OCI-LY7 (cell line): ENCODE data around the gene DDX54. TPM values are rescaled to one million over a fixed set of nuclear protein-coding genes. Genes with fewer than 3 reads are reported as not detected.
A peak's percentile ranks its signal among the peaks of the same experiment; 100 is the strongest.

Experiments
- BruUV-seq: library from RNA; stranded (reverse); fragments of 400-500 nt; replicated peaks from 2 replicates; lab custom pipeline; 2021; lab: Mats Ljungman, UMichigan
- CTCF ChIA-PET: fragments of 300-600 bp; sonication (Branson Sonifier 250); formaldehyde crosslinking; loops from one replicate; lab custom pipeline; 2022; ENCODE audit warnings: antibody characterized with exemption; ENCODE audit not compliant: unreplicated experiment; lab: Charles Lee
- POLR2A ChIA-PET: fragments of 300-600 bp; sonication (Branson Sonifier 250); formaldehyde crosslinking; loops from one replicate; lab custom pipeline; 2022; ENCODE audit warnings: antibody characterized with exemption; lab: Charles Lee
- DNase-seq: peaks from one replicate; pipeline ENCODE4 v3.0.0-alpha.2; 2015; ENCODE audit warnings: low spot score
- H2AFZ ChIP-seq: fragments of 200-600 bp; sonication (generic), shearing (Covaris generic); 2 replicates; pipeline ENCODE4 v1.6.1; 2014; ENCODE audit warnings: mild to moderate bottlenecking, antibody characterized with exemption, low read length, moderate library complexity
- H3K27ac ChIP-seq: fragments of 200-600 bp; sonication (generic); 2 replicates; pipeline ENCODE4 v1.5.1; 2014; ENCODE audit warnings: mixed run types, low read depth, mild to moderate bottlenecking, moderate library complexity, low read length, inconsistent platforms; ENCODE audit not compliant: poor library complexity, severe bottlenecking
- H3K36me3 ChIP-seq: fragments of 200-600 bp; sonication (generic); 2 replicates; pipeline ENCODE4 v1.6.1; 2014; ENCODE audit warnings: mild to moderate bottlenecking, antibody characterized with exemption, low read length, moderate library complexity, mixed read lengths; ENCODE audit not compliant: insufficient read depth
- H3K4me1 ChIP-seq: fragments of 200-600 bp; sonication (generic); 2 replicates; pipeline ENCODE4 v1.5.1; 2014; ENCODE audit warnings: mild to moderate bottlenecking, low read length; ENCODE audit not compliant: insufficient read depth, poor library complexity, severe bottlenecking
- H3K4me2 ChIP-seq: fragments of 200-600 bp; sonication (generic); 2 replicates; pipeline ENCODE4 v1.6.1; 2014; ENCODE audit warnings: mild to moderate bottlenecking, low read length
- H3K4me3 ChIP-seq: fragments of 200-600 bp; sonication (generic); 2 replicates; pipeline ENCODE4 v1.5.1; 2014; ENCODE audit warnings: mild to moderate bottlenecking, low read depth, low read length; ENCODE audit not compliant: poor library complexity, severe bottlenecking
- H3K79me2 ChIP-seq: fragments of 200-600 bp; sonication (generic); 2 replicates; pipeline ENCODE4 v1.6.1; 2016; ENCODE audit warnings: low read depth, mild to moderate bottlenecking, low read length, moderate library complexity, mixed read lengths; ENCODE audit not compliant: insufficient read depth
- H3K9me2 ChIP-seq: fragments of 200-600 bp; sonication (generic); 2 replicates; pipeline ENCODE4 v1.6.1; 2016; ENCODE audit warnings: mild to moderate bottlenecking, low read length, mixed read lengths; ENCODE audit not compliant: insufficient read depth
- H3K9me3 ChIP-seq: fragments of 200-600 bp; sonication (generic); 2 replicates; pipeline ENCODE4 v1.6.1; 2014; ENCODE audit warnings: mild to moderate bottlenecking, mixed run types, low read length, mixed read lengths
- H4K20me1 ChIP-seq: fragments of 200-600 bp; sonication (generic); 2 replicates; pipeline ENCODE4 v1.6.1; 2014; ENCODE audit warnings: mild to moderate bottlenecking, antibody characterized with exemption, low read length, moderate library complexity, mixed read lengths; ENCODE audit not compliant: insufficient read depth
- CTCF ChIP-seq: fragments of 200-600 bp; sonication (generic); conservative IDR thresholded peaks from 2 replicates; pipeline ENCODE4 v1.5.1; 2014; ENCODE audit warnings: mild to moderate bottlenecking, antibody characterized with exemption, low read length, moderate library complexity, mixed read lengths
- EZH2phosphoT487 ChIP-seq: fragments of 200-600 bp; sonication (generic); IDR thresholded peaks from 2 replicates; pipeline ENCODE4 v1.6.1; 2018; ENCODE audit warnings: low read depth, borderline replicate concordance, mild to moderate bottlenecking, mixed run types, antibody characterized with exemption, low read length, moderate library complexity, mixed read lengths
- intact Hi-C: fragments of 100-400 bp; cut with micrococcal nuclease; formaldehyde crosslinking; loops from one replicate; pipeline ENCODE4 v1.10.0; 2022; ENCODE audit not compliant: unreplicated experiment
- total RNA-seq, 2 experiments: library from RNA; depleted of rRNA in 1 of 2; stranded (reverse); fragments of >200 nt in 1 of 2; shearing (Covaris generic) in 1 of 2; gene quantifications; 2 replicates each; pipeline ENCODE4 v1.2.3, GENCODE V29; 2014 to 2022

DDX54 gene
- total RNA-seq, 2 experiments from 2014 or later, result 87.2 to 145 TPM

DNA sequence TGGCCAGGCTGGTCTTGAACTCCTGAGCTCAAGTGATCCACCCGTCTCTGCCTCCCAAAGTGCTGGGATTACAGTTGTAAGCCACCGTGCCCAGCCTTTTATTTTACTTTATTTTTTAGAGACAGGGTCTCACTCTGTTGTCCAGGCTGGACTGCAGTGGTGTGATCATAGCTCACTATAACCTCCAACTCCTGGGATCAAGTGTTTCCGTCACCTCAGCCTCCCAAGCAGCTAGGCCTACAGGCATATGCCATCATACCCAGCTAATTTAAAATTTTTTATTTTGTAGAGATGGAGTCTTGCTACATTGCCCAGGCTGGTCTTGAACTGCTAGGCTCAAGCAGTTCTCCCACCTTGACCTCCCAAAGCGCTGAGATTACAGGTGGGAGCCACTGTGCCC, 39.7 kb upstream of the DDX54 start:
- Histone ChIP-seq H3K9me2 (no peaks in the 10 kb centered on the region), H3K27ac (peak overlapping the region; percentile 84), H3K79me2 (peaks cover 79% of the 10 kb centered on the region), H3K4me1 (peaks cover 48% of the 10 kb centered on the region), H3K4me2 (peak overlapping the region; percentile 28), H2AFZ (no peak overlapping the region), H3K4me3 (no peak overlapping the region), H3K9me3 (no peaks in the 10 kb centered on the region), H3K36me3 (peaks cover 48% of the 10 kb centered on the region), H4K20me1 (no peaks in the 10 kb centered on the region)
- no TSS peak for BruUV-seq
- intact Hi-C loops, result loop anchor here (5.0 kb wide), 1 partner anchor 163 kb away; no protein-coding TSS in a partner anchor
- no peak for DNase-seq
- POLR2A ChIA-PET, result interaction anchor here (1.1 to 12.4 kb wide), 5 partner anchors 8 to 29 kb away, joined by 3 to 183 read pairs (median 4); no protein-coding TSS in a partner anchor
- TF ChIP-seq CTCF (no peak), EZH2phosphoT487 (no peak)
- CTCF ChIA-PET, result no interaction called here

DNA sequence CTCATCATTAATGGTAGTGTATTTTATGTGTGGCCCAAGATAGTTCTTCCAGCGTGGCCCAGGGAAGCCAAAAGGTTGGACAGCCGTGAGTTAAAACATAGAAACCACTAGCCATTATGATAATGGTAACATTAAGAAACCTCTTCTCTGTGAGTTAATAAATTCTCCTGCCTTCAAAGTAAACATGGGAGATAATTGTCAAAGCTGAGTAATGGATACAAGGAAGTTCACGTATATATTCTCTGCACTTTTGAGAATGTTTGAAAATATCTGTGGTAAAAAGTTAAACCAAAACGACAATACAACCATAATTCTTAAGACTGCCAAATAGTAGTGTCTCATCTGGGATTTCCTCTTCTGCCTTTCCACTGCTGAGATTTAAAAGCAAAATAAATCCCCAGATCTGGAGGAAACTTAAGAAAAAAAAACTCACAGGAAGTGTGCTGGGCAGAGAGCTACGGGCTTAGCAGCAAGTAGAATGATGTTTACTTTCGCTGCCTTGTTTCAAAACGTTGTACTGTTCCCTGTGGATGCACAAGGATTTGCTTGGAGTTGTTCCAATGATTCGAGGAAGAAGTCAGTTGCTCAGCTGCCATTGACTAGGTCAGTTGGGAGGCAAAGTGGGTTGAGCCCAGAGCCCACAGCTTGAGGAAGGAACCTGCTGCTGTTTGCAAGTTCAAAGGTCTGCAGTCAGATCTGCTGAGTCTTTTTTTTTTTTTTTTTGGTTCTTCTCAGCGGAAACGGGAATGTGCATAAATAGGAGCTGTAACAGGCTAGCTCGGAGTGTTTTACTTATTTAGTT, 37.7 kb upstream of the DDX54 start:
- BruUV-seq, result TSS peak; percentile 66
- Histone ChIP-seq H3K36me3 (peaks cover 32% of the 10 kb centered on the region), H3K79me2 (peaks cover 88% of the 10 kb centered on the region), H2AFZ (no peak overlapping the region), H3K4me3 (peak overlapping the region; percentile 100), H3K27ac (peak overlapping the region; percentile 84), H4K20me1 (no peaks in the 10 kb centered on the region), H3K4me2 (peak overlapping the region; percentile 97), H3K4me1 (peaks cover 42% of the 10 kb centered on the region), H3K9me2 (no peaks in the 10 kb centered on the region), H3K9me3 (no peaks in the 10 kb centered on the region)
- POLR2A ChIA-PET, result interaction anchor here (0.5 to 12.4 kb wide), 21 partner anchors 10 to 1459 kb away, joined by 3 to 183 read pairs (median 4); partner anchors contain the start of genes DDX54, OAS2, RITA1 and SDSL
- DNase-seq, result peak; percentile 61
- intact Hi-C loops, result loop anchor here (1.0 to 5.0 kb wide), 3 partner anchors 15 to 161 kb away; partner anchors contain the start of genes DDX54 and RITA1
- CTCF ChIA-PET, result interaction anchor here (0.9 to 1.0 kb wide), 2 partner anchors 15 to 48 kb away, joined by 3 to 4 read pairs; no protein-coding TSS in a partner anchor
- TF ChIP-seq EZH2phosphoT487, result no peak
- no peak for TF ChIP-seq CTCF
